Aorta (tissue), 5 donors: ENCODE measurements around the gene C1GALT1C1L. TPM values are rescaled to one million over a fixed set of nuclear protein-coding genes. Genes with fewer than 3 reads are reported as not detected.
"Not testable (repeated sequence)": the region's sequence is repeated elsewhere in the genome, so short reads cannot be mapped to it uniquely, and the experiment has no call there.

Experiments
- ATAC-seq: fragments of 200-7000 bp; cut with Tn5 transposase; one replicate; pipeline ENCODE4 v1.9.1; 2022; ENCODE audit warnings: moderate library complexity; ENCODE audit not compliant: low FRiP score
- DNase-seq, 2 donors: peaks; one replicate each; pipeline ENCODE4 v3.0.0-alpha.2; 2020
- H3K27ac ChIP-seq, 2 donors: one replicate each; pipeline ENCODE4 v1.5.1; 2013; ENCODE audit warnings: low read length in 2 of 2, mild to moderate bottlenecking in 2 of 2, moderate library complexity in 2 of 2, control low read depth in 1 of 2, inconsistent platforms in 1 of 2, low read depth in 1 of 2
- H3K27me3 ChIP-seq, 2 donors: one replicate each; pipeline ENCODE4 v1.6.1; 2013; ENCODE audit warnings: control low read depth in 1 of 2, low read length in 1 of 2, mild to moderate bottlenecking in 1 of 2, moderate library complexity in 1 of 2; ENCODE audit not compliant: insufficient read depth in 2 of 2, control insufficient read depth in 1 of 2
- H3K36me3 ChIP-seq, 2 donors: one replicate each; pipeline ENCODE4 v1.6.1; 2013; ENCODE audit warnings: control low read depth in 1 of 2, low read length in 1 of 2, mild to moderate bottlenecking in 1 of 2; ENCODE audit not compliant: insufficient read depth in 2 of 2, control insufficient read depth in 1 of 2
- H3K4me1 ChIP-seq, 2 donors: one replicate each; pipeline ENCODE4 v1.6.1; 2013; ENCODE audit warnings: low read length in 2 of 2, control low read depth in 1 of 2, mild to moderate bottlenecking in 1 of 2, moderate library complexity in 1 of 2; ENCODE audit not compliant: insufficient read depth in 2 of 2, control insufficient read depth in 1 of 2
- H3K4me3 ChIP-seq, 2 donors: one replicate each; pipeline ENCODE4 v1.5.1; 2013; ENCODE audit warnings: low read length in 2 of 2, control low read depth in 1 of 2, mild to moderate bottlenecking in 1 of 2
- H3K9me3 ChIP-seq: one replicate; pipeline ENCODE4 v1.6.1; 2013; ENCODE audit warnings: mild to moderate bottlenecking, low read length; ENCODE audit not compliant: control insufficient read depth
- WGBS, 2 donors: extraction: QIAGEN DNeasy Blood & Tissue Kit; methylation state at CpG; one replicate each; pipeline ENCODE4 v1.1.7; 2013; 5-methylcytosine and 5-hydroxymethylcytosine counted together
- intact Hi-C, 2 donors: fragments of 100-400 bp; cut with DNase I; formaldehyde crosslinking; loops; one replicate each; pipeline versions ENCODE4 v1.14.2 to v1.15.0; 2022
- polyA plus RNA-seq, 2 donors: library from polyadenylated mRNA; stranded (reverse); fragments of 200-250 nt; gene quantifications; one replicate each; pipeline ENCODE4 v1.2.3, GENCODE V29; 2013
- total RNA-seq, 2 donors: library from RNA; stranded (reverse); fragmentation: NEBNext Ultra II Directional; extraction: Animal tissue kit (Norgen Biotek cat#: 25700); gene quantifications; one replicate each; pipeline ENCODE4 v1.2.1, GENCODE V29; 2021
- donor health status: healthy with polysubstance abuse.
- donor health status: Bipolar disorder and iron deficiency.
- donor health status: DM: no; HTN: no; CAD: no.
- donor health status: DM: no; HTN: no; CAD: no.
- donor health status: DM: yes; HTN: yes; CAD: no.

The C1GALT1C1L gene
- total and polyA plus RNA-seq, 4 donors: 0.29 to 1.9 (median 1.3) TPM

- Histone ChIP-seq H3K4me3 (no peak overlapping the region), H3K27me3 (no peaks in the 10 kb centered on the region), H3K27ac (no peak overlapping the region), H3K36me3 (peaks cover 2 to 6% of the 10 kb centered on the region in 2 donors), H3K9me3 (no peaks in the 10 kb centered on the region), H3K4me1 (no peaks in the 10 kb centered on the region)
- intact Hi-C loops: no loop called here
- DNase-seq (no peak), ATAC-seq (no peak)
Observed at GRCh38 chr2:43708891-43709290, 32.7 kb upstream of the C1GALT1C1L start.

GRCh38 chr2:43708178-43708577 lies 31.9 kb upstream of the C1GALT1C1L start:
- Histone ChIP-seq H3K4me1 (no peaks in the 10 kb centered on the region), H3K36me3 (peaks cover 2 to 6% of the 10 kb centered on the region in 2 donors), H3K27ac (no peak overlapping the region), H3K4me3 (no peak overlapping the region), H3K9me3 (no peaks in the 10 kb centered on the region), H3K27me3 (no peaks in the 10 kb centered on the region)
- DNase-seq: no peak
- ATAC-seq: no peak
- intact Hi-C loops: no loop called here
- 83 to 85% methylated on average over 6 of the region's 6 CpGs for WGBS, 2 donors

- no peaks in the 10 kb centered on the region for H3K9me3 ChIP-seq
- intact Hi-C loops: no loop called here
- no peak overlapping the region for H3K27ac ChIP-seq
- no peaks in the 10 kb centered on the region for H3K4me1 ChIP-seq
- H3K36me3 ChIP-seq: peaks cover 2 to 6% of the 10 kb centered on the region in 2 donors
- no peaks in the 10 kb centered on the region for H3K27me3 ChIP-seq
- peak in 1 of 2 donors; percentile 71 for DNase-seq
- no peak overlapping the region for H3K4me3 ChIP-seq
- 65 to 67% methylated on average over 7 of the region's 7 CpGs for WGBS, 2 donors
- ATAC-seq: peak; percentile 79
Observed at GRCh38 chr2:43707255-43708015, 31.2 kb upstream of the C1GALT1C1L start.

GRCh38 chr2:43701111-43701510 lies 24.9 kb upstream of the C1GALT1C1L start:
- intact Hi-C loops: no loop called here
- Histone ChIP-seq H3K27me3 (no peaks in the 10 kb centered on the region), H3K27ac (no peak overlapping the region), H3K4me1 (no peaks in the 10 kb centered on the region), H3K9me3 (no peaks in the 10 kb centered on the region), H3K36me3 (no peaks in the 10 kb centered on the region), H3K4me3 (no peak overlapping the region)
- DNase-seq (no peak), ATAC-seq (no peak)

- no peak overlapping the region for H3K27ac ChIP-seq
- intact Hi-C loops: no loop called here
- DNase-seq (no peak), ATAC-seq (no peak)
- no peaks in the 10 kb centered on the region for H3K4me1 ChIP-seq
- H3K4me3 ChIP-seq: no peak overlapping the region
- no peaks in the 10 kb centered on the region for H3K36me3 ChIP-seq
- H3K27me3 ChIP-seq: no peaks in the 10 kb centered on the region
- WGBS, 2 donors: 80 to 92% methylated on average over 3 of the region's 3 CpGs
- no peaks in the 10 kb centered on the region for H3K9me3 ChIP-seq
Observed at GRCh38 chr2:43699761-43700160, 23.5 kb upstream of the C1GALT1C1L start.

GRCh38 chr2:43698140-43698539 lies 21.9 kb upstream of the C1GALT1C1L start:
- intact Hi-C loops, H3K9me3 ChIP-seq, ATAC-seq, H3K4me1 ChIP-seq, H3K27ac ChIP-seq, H3K27me3 ChIP-seq, DNase-seq, H3K36me3 ChIP-seq, H3K4me3 ChIP-seq: not testable (repeated sequence)
- 95 to 99% methylated on average over 6 of the region's 6 CpGs for WGBS, 2 donors

GRCh38 chr2:43692428-43692994 lies 16.3 kb upstream of the C1GALT1C1L start:
- H3K4me1 ChIP-seq: no peaks in the 10 kb centered on the region
- 94 to 95% methylated on average over 5 of the region's 5 CpGs for WGBS, 2 donors
- no peaks in the 10 kb centered on the region for H3K9me3 ChIP-seq

GRCh38 chr2:43689999-43690398 lies 13.8 kb upstream of the C1GALT1C1L start:
- no peak for DNase-seq
- Histone ChIP-seq H3K36me3 (no peaks in the 10 kb centered on the region), H3K9me3 (no peaks in the 10 kb centered on the region), H3K4me1 (no peaks in the 10 kb centered on the region), H3K27ac (no peak overlapping the region), H3K4me3 (no peak overlapping the region), H3K27me3 (no peaks in the 10 kb centered on the region)
- no peak for ATAC-seq
- WGBS, 2 donors: 66 to 73% methylated on average over 2 of the region's 2 CpGs
- intact Hi-C loops: no loop called here

More at GRCh38 chr2:43692428-43692994, 16.3 kb upstream of the C1GALT1C1L start:
- H3K27me3 ChIP-seq: no peaks in the 10 kb centered on the region
- H3K27ac ChIP-seq: no peak overlapping the region
- no peak for ATAC-seq
- H3K4me3 ChIP-seq: no peak overlapping the region
- no peaks in the 10 kb centered on the region for H3K36me3 ChIP-seq
- intact Hi-C loops: no loop called here
- no peak for DNase-seq

GRCh38 chr2:43685357-43685756 lies 9.1 kb upstream of the C1GALT1C1L start:
- DNase-seq (no peak), ATAC-seq (no peak)
- 71 to 77% methylated on average over 5 of the region's 5 CpGs for WGBS, 2 donors
- no peaks in the 10 kb centered on the region for H3K27me3 ChIP-seq
- H3K4me3 ChIP-seq: no peak overlapping the region
- H3K4me1 ChIP-seq: no peaks in the 10 kb centered on the region
- H3K9me3 ChIP-seq: no peaks in the 10 kb centered on the region
- intact Hi-C loops: no loop called here
- no peak overlapping the region for H3K27ac ChIP-seq
- H3K36me3 ChIP-seq: no peaks in the 10 kb centered on the region
